ENCODE results near the gene SPAG8. TPM values are rescaled to one million over a fixed set of nuclear protein-coding genes. Genes with fewer than 3 reads are reported as not detected.

The SPAG8 gene
- total and polyA plus RNA-seq, 9 of the 15 experiments (the other 6 are each of a cell fraction or from before 2014, with no cell fraction given) = 0.03 to 0.47 (median 0.21) TPM

DNA sequence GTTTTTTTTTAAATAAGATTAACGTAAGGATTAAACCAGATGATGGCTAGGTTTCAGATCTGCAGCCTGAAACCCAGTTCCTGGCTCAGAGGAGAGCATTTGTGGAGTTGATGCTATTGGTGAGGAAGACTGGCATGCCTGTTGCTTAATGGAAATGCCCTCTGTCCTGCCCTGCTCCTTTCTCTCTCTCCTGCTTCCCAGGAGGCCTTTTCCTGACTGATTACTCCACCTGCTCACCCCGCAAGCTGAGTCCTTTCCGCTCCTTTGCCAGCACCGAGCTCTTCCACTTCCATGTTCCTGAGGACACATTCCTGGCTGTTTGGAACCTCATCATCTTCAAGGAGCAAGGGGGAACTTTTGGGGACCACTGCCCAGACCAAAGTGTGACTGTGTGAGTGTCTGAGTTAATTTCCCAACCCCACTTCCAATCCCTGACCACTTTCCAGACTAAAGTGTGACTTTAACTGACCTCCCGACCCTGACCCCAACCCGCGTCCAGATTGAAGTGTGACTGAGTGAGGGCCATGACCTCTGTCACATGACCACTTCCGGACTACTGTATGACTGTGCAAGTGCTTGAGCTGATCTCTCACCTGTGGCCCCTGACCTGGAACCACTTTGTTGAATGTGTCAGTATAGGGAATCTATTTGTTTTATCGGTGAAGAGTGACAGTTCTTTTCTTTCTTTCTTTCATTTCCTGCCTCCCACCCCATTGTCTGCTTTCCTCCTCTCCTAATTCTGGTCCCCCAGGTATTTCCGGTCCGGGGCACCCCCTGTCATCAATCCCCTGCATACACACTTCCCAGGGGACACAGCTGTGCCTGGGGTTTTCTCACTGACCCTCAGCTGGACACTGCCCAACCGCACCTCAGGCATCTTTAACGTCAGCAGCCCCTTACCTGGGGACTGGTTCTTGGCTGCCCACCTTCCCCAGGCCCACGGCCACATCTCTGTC is 22.5 kb upstream of the SPAG8 start:
- ChIA-PET CTCF (ENCODE audit: low intra/inter-chr PET ratio) (no interaction called here), POLR2A (no interaction called here)
- H4K20me1 ChIP-seq (replicated peaks; ENCODE audit: control insufficient read depth, insufficient read depth, low read length) = no peaks in the 10 kb centered on the region
- peaks cover 0 to 8% of the 10 kb centered on the region in 2 experiments; a peak in 2 of 5 replicates for H3K27me3 ChIP-seq (ENCODE audit: control insufficient read depth in 2 of 2, insufficient read depth in 2 of 2, low read length in 2 of 2)
- no peak for FAIRE-seq
- H3K4me3 ChIP-seq = no peak overlapping the region
- intact Hi-C loops (cut with micrococcal nuclease) = no loop called here
- ATAC-seq = peak; percentile 68
- no peaks in the 10 kb centered on the region for H3K36me3 ChIP-seq (ENCODE audit: control insufficient read depth, insufficient read depth, low read length)
- H3K9me3 ChIP-seq (replicated peaks; ENCODE audit: control insufficient read depth, insufficient read depth, low read depth, low read length) = no peaks in the 10 kb centered on the region
- H3K79me2 ChIP-seq (ENCODE audit: control insufficient read depth, insufficient read depth, low read length) = no peaks in the 10 kb centered on the region
- no peak overlapping the region for H3K27ac ChIP-seq (ENCODE audit: extremely low read depth, low read depth, low read length)
- H3K4me2 ChIP-seq (ENCODE audit: insufficient read depth, low read length) = no peak overlapping the region
- H3K9me1 ChIP-seq (ENCODE audit: control insufficient read depth, insufficient read depth, low read length) = no peaks in the 10 kb centered on the region
- H3K9ac ChIP-seq (ENCODE audit: insufficient read depth in 1 of 2, low read depth in 2 of 2, low read length in 2 of 2) = peak overlapping the region in 1 of 2 experiments; percentile 52; a peak in 1 of 4 replicates
- H3K4me1 ChIP-seq (replicated peaks in 1 of 2; ENCODE audit: control insufficient read depth in 2 of 2, insufficient read depth in 2 of 2, low read length in 2 of 2) = peaks cover 7 to 10% of the 10 kb centered on the region in 2 experiments; a peak in 4 of 5 replicates
- in situ Hi-C loops (cut with MboI) = no loop called here
- no TSS peak for BruUV-seq (replicated peaks)
- WGBS (ENCODE audit: insufficient coverage, low coverage, missing lambda C conversion rate) = 55% methylated on average over 11 of the region's 14 CpGs
- H2AFZ ChIP-seq (ENCODE audit: low read depth, low read length) = no peak overlapping the region
- peak in 2 of 4 experiments; percentile 13 to 28 for DNase-seq (ENCODE audit: extremely low read depth in 1 of 4, low spot score in 3 of 4)
- TF ChIP-seq MIER1 (IDR thresholded peaks at IDR 0.05; ENCODE audit: low read depth) (no peak), NR2C1 (IDR thresholded peaks at IDR 0.05) (peak; percentile 96), NR2C1 (tag; IDR thresholded peaks at IDR 0.05) (peak; percentile 96), HSF4 (CRISPR knock-in tag; IDR thresholded peaks at IDR 0.05; ENCODE audit: borderline replicate concordance) (no peak), BRD9 (IDR thresholded peaks at IDR 0.05; ENCODE audit: low read depth, partially characterized antibody) (no peak), ESRRA (IDR thresholded peaks at IDR 0.05; ENCODE audit: borderline replicate concordance, low read depth) (peak; percentile 21; the same call in 1 of the 2 replicates), ZNF75A (CRISPR knock-in tag; IDR thresholded peaks at IDR 0.05) (no peak), HEY1 (CRISPR knock-in tag; IDR thresholded peaks at IDR 0.05; ENCODE audit: borderline replicate concordance) (no peak), CC2D1A (IDR thresholded peaks at IDR 0.05) (no peak), ZFP36 (IDR thresholded peaks at IDR 0.05; ENCODE audit: low read depth, low read length, partially characterized antibody) (no peak), XRCC5 (IDR thresholded peaks at IDR 0.05; ENCODE audit: low read depth, low read length) (no peak), POU5F1 (IDR thresholded peaks at IDR 0.05; ENCODE audit: borderline replicate concordance, low read depth, low read length, partially characterized antibody) (no peak), CXXC5 (CRISPR knock-in tag; IDR thresholded peaks at IDR 0.05) (0 out of 2 replicates have a peak, but pooled peaks have one; percentile 16), HNRNPLL (IDR thresholded peaks at IDR 0.05; ENCODE audit: low read depth, low read length, poor library complexity, severe bottlenecking) (no peak)
- TF ChIP-seq, protein P1, sequence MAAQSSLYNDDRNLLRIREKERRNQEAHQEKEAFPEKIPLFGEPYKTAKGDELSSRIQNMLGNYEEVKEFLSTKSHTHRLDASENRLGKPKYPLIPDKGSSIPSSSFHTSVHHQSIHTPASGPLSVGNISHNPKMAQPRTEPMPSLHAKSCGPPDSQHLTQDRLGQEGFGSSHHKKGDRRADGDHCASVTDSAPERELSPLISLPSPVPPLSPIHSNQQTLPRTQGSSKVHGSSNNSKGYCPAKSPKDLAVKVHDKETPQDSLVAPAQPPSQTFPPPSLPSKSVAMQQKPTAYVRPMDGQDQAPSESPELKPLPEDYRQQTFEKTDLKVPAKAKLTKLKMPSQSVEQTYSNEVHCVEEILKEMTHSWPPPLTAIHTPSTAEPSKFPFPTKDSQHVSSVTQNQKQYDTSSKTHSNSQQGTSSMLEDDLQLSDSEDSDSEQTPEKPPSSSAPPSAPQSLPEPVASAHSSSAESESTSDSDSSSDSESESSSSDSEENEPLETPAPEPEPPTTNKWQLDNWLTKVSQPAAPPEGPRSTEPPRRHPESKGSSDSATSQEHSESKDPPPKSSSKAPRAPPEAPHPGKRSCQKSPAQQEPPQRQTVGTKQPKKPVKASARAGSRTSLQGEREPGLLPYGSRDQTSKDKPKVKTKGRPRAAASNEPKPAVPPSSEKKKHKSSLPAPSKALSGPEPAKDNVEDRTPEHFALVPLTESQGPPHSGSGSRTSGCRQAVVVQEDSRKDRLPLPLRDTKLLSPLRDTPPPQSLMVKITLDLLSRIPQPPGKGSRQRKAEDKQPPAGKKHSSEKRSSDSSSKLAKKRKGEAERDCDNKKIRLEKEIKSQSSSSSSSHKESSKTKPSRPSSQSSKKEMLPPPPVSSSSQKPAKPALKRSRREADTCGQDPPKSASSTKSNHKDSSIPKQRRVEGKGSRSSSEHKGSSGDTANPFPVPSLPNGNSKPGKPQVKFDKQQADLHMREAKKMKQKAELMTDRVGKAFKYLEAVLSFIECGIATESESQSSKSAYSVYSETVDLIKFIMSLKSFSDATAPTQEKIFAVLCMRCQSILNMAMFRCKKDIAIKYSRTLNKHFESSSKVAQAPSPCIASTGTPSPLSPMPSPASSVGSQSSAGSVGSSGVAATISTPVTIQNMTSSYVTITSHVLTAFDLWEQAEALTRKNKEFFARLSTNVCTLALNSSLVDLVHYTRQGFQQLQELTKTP (IDR thresholded peaks at IDR 0.05; ENCODE audit: low read depth in 1 of 2, partially characterized antibody in 2 of 2) = no peak

All from K562 (cell line).